Measurements from ENCODE around the gene LRCH1. TPM values are rescaled to one million over a fixed set of nuclear protein-coding genes. Genes with fewer than 3 reads are reported as not detected.
"Not testable (repeated sequence)": the region's sequence is repeated elsewhere in the genome, so short reads cannot be mapped to it uniquely, and the experiment has no call there.

The LRCH1 gene
- total RNA-seq, 1 experiment from 2014 or later, result 5.3 TPM

DNA sequence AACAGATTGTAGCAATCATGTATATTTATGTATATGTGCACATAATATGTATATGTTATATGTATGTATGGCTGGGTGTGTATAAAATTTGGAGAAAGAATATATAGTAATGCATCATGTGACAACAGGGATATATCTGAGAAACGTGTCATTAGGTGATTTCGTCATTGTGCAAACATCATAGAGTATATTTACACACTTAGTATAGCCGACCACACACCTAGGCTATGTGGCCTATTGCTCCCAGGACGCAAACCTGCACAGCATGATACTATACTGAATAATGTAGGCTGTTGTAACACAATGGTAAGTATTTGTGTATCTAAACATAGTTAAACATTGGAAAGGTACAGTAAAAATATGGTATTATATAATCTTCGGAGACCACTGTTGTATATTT lies 200.2 kb downstream of the LRCH1 start:
- no peak for DNase-seq (ENCODE audit: low read depth)

DNA sequence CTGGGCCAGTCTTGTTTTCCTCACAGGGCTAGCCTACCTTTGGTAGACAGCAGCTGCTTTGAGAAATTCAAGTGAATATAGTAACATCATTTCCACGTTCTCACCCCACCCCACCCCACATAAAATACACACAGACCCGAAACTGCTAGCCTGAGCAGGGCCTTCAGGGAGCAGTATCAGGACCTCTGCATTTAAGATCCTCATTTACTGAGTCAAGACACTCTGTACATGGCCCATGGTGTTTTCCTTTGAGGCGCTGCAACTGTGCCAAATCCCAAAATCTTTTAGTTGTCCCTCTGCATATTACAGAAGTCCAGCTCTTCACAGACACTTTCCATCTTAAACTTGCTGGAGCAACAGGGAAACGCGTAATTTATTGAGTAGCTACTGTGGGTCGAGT lies 200.9 kb downstream of the LRCH1 start:
- DNase-seq (ENCODE audit: low read depth), result no peak

DNA sequence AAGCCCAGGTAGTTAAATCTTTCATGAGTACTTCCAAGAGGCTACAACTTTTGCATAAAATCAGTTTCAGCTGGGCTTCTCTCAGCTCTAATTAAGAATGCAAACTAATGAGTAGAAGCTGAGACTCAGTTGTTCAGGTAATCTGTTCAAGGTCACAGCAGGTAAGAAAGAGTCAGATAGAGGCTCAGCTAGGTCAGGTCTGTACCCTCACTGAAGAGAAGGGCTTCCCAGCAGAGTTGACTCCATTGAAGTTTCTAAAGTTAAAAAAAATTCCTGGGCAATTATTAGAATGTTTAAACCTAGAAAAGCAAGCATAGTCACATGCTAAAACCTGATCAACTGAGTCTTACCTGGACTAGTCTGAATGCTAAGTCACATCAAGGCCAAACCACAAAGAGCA lies 201.8 kb downstream of the LRCH1 start:
- no peak for DNase-seq (ENCODE audit: low read depth)

DNA sequence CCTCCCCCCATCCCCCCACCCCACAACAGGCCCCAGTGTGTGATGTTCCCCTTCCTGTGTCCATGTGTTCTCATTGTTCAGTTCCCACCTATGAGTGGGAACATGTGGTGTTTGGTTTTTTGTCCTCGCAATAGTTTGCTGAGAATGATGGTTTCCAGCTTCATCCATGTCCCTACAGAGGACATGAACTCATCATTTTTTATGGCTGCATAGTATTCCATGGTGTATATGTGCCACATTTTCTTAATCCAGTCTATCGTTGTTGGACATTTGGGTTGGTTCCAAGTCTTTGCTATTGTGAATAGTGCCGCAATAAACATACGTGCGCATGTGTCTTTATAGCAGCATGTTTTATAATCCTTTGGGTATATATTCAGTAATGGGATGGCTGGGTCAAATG lies 202.5 kb downstream of the LRCH1 start:
- not testable (repeated sequence) for DNase-seq (ENCODE audit: low read depth)

DNA sequence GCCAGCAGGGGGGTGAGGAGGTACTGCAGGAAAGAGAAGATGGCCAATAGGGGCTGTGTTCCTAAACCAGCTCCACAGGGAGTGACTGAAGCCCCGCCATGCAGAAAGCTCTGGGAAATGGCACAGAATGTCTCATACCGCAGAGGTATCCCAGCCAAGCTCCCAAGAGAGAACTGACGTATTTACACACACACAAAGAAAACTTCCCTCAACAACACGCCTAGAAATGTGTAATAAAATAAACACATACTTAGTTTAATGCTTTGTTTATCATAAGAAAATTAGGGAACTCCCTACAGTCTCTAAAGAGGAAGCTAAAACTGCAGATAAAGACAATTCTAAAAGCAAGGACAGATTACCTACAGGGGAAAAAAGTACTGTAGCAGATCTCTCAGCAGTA lies 204.0 kb downstream of the LRCH1 start:
- peak; percentile 65 for DNase-seq (ENCODE audit: low read depth)

DNA sequence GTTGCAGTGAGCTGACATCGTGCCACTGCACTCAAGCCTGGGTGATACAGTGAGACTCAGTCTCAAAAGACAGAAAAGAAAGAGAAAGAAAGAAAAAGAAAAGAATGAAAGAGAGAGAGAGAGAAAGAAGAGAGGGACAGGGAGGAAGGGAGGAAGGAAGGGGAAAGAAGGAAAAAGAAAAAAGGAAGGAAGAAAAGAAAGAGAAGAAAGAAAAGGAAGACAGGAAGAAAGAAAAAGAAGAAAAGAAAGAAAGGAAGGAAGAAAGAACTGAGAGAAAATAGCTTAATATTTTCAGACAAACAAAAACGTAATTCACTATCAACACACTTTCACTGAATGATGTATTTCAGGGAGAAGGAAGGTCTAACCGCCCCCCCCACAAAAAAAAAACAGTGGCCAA lies 204.7 kb downstream of the LRCH1 start:
- DNase-seq (ENCODE audit: low read depth), result no peak

DNA sequence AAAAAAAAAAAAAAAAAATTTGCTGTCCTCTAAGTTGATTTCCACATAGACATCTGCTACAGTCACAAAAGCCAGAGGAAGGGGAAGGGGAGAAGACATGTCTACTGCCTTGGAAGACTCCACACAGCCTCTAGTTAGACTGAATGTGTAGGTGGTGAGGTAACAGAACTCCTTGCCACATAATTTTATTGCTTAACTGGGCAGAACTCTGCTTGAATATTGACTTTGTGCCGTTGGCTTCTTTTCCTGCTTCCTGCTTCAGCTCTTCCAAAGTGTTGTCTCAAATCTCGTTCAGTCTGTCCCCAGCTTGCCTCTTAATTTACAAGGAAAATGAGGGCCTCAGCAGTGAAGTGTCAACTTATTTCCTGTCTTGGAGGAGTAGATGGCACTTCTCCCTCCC lies 206.9 kb downstream of the LRCH1 start:
- DNase-seq (ENCODE audit: low read depth), result no peak

DNA sequence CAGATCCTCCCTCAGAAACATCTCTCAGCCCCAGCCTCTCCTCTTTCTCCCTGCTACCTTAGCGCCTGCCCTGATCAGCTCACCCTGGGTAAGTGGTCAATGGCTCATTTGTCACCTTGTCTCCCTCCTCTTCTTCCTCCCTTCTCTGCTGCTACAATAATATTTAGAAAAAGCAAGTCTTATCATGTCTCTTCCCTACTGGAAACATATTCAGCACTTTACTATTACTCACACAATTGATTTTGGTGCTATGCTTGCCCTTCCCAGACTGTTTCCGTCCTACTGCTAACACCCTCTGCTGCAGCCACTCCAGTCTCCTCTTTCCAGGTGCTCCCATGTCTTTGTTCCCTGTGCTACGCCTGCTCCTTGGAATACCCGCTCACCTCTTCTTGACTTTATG lies 208.2 kb downstream of the LRCH1 start:
- no peak for DNase-seq (ENCODE audit: low read depth)

DNA sequence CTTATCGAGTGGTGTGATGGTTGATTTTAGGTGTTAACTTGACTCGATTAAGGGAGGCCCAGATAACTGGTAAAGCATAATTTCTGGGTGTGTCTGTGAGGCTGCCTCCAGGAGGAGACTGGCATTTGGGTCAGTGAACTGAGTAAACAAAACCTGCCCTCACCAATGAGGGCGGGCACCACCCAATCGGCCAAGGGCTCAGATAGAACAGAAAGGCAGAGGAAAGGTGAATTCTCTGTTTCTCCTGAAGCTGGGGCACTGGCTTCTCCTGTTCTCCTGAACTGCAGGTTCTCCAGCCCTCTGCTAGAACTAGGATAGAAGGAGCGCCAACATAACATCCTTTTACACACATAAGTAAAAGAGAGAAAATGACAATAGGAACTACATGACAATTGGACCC lies 208.9 kb downstream of the LRCH1 start:
- DNase-seq (ENCODE audit: low read depth), result no peak

DNA sequence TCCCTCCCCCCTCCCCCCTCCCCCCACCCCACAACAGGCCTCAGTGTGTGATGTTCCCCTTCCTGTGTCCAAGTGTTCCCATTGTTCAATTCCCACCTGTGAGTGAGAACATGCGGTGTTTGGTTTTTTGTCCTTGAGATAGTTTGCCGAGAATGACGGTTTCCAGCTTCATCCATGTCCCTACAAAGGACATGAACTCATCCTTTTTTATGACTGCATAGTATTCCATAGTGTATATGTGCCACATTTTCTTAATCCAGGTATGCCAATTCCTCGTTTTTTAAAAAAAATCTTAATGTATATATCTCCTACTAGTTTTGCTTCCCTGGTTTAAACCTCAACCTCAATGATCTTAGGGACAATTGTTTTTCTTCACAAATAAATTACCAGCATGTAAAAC lies 217.0 kb downstream of the LRCH1 start:
- DNase-seq (ENCODE audit: low read depth), result not testable (repeated sequence)

DNA sequence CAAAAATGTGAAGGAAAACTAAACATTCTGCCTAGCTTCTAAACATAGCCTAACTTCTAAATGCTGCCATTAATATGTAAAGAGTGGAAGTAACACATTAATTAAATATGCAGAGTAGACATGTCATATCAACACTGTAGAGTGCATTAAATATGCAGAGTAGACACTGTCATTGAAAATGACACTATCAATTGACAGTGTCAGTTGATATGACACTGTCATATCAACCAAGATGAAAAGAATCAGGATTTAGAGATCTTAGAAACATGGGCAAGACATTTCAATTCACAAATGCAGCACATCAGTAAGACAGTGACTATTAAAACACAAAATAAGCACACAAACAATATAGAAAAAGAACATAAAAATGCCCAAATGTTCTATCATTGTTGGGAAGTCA lies 218.7 kb downstream of the LRCH1 start:
- DNase-seq (ENCODE audit: low read depth), result no peak

DNA sequence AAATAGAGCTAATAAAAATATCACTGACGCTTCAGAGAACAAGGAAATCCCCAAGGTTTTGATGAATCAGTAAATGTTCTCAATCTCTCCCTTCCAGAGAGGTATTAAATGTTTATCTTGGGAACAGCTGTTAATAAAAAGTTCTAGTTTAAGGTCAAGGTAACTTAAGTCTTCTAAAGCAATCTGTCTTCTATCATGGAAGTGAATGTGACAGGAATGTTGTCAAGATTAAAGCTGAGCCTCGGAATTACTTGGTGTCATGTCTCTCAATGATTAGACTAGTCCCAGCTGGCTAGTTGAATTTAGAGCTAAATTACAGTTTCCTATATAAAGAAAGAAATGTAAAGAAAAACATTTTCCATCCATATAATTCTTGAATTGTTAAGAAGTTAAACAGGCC lies 220.6 kb downstream of the LRCH1 start:
- DNase-seq (ENCODE audit: low read depth), result peak; percentile 44

DNA sequence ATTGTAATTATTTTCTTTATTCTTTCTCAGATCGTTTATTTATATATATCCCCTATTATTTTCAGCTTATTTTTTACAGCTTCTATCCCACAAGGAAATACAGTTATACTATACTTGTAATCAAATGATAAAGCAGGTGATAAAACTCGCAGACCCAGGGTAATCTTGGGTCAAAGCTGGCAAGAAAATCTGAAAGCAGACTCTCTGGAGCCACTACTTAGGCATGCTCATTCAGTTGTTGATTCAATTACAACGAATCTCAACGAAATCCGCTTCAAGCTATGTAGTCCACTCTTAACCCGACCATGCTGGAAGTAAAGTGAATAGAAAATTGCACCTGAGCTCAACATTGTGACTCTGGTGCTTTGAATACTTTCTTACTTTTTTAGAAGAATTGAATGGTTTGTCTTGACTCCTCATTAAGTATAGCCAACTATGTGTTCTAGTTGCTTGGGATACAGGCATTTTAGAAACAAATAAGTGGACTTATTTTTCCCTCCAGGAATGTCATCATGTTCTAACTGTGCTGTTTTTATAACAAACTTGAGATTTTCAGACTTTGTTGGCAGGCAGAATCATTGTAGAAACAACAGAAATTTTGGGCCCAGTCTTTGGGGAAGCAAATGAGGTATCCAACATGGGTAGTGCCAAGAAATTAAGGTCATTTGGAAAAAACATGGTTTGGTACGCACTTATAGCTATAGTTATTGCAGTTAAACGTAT lies 222.6 kb downstream of the LRCH1 start:
- no peak for DNase-seq (ENCODE audit: low read depth)

DNA sequence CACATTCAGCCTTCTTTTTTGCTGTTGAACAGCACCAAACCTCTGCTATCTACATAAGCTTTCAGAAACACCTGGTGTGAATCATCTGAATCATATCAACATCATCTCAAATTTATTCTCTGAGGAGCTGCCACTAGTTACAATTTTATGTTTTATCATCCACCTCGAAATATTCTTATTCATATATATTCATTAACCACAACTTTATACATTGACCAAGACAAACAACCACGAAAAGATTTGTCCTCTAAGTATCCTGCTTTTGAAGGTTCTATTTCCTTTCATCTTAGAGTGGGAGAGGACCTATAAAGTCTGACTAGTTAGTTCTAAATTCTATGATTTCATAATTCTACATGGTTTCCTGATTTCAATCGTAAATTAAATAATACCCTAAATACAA lies 225.1 kb downstream of the LRCH1 start:
- no peak for DNase-seq (ENCODE audit: low read depth)

DNA sequence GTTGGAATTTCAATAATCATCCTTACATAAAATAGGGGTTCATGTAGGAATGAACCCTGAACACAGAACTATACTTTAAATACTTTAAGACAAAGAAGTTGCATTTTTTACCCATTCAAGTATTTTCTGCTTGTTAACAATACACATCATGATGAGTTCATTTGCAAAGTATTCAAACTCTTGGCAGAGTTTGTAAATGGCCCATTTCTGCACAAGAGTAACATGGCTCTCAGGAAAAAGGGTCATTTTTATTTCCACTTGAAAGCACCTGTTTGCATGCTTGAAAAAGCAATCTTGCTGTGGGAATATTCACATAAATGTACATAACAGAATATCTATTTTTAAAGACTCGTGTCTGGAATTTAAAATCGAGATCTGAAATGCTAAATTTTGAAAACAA lies 225.9 kb downstream of the LRCH1 start:
- no peak for DNase-seq (ENCODE audit: low read depth)

DNA sequence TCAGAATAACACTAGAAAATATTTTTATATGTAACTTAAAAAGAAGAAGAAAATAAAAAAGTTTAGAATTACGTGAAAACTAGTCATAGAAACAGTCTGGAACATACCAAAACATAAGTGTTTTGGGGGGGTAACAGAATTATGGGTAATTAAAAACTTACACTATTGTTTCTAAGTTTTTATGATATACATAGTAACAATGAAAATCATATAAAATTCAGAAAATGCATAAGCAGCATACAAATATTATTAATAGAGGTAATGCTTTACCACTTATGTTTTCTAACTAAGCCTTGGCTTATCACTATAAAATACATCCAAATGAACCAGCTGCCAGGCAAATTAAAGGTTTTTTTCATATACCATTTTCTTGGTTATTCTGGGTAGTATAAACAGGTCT lies 229.1 kb downstream of the LRCH1 start:
- DNase-seq (ENCODE audit: low read depth), result no peak

DNA sequence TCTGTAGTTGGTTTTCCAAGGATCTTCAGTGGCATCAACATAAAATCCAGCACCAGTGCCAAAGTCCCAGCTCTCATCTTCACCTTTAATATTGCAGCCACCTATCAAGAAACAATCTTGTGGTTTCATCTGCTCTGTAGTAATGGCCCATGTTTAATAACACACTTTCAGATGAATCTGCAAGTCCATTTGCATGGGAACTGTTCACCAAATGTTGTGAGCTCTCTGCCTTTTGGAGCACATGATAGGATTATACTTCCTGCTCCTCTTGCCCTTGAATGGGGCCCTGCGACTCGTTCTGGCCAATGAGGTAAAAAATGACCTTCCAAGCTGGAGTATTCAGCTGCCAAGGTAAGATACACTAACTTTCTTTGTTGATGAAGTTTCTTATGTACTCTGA lies 229.7 kb downstream of the LRCH1 start:
- no peak for DNase-seq (ENCODE audit: low read depth)

DNA sequence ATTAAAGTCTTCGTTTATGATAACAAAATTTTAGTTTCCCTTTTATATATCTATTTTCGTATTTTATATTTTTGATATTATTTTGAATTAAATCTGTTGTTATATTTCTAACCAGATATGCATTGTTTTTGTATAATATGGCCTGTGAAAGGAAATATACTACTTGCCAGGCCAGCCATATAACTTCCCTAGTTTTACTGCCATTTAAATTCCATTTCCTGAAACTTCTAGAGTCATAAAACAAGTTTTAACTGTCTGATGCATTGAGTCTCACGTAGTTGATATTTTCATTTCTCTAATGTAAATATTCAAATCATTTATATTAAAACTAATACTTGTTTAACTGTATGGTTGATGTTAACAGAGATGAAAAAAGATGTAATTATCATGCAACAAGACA lies 230.5 kb downstream of the LRCH1 start:
- DNase-seq (ENCODE audit: low read depth), result no peak

DNA sequence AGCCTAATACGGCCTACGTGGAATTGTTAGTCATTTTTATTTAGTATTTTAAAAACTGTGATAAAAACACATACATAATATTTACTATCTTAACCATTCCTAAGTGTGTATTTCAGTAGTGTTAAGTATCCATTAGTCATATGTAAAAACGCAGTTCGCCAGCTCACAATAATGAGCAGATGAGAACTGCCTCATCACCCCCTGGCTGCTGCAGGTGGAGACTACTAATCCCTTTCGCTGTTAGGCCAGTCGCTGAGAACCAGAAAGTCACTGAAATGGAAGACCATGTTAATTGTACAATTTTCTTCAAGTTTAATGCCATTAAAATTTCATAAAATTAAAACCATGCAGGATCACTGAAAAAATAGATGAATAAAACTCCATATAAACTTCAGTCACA lies 242.4 kb downstream of the LRCH1 start:
- no peak for DNase-seq (ENCODE audit: low read depth)

DNA sequence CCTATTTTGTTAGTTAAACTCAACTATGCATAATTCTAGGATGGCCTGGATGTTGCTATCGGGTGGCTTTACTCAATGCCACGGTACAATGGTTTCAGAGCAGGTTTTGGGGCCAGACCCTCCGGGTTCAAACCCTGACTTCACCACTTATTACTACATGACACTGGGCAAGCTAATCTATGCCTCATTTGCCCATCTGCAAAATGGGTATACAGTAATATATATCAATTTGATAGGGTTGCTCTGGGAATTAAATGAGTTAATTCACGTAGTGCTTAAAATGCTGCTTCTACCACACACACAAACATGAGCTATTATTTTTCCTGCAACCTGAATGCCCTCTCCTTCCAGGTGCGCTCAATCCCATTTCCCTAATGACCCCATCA lies 243.2 kb downstream of the LRCH1 start:
- DNase-seq (ENCODE audit: low read depth), result no peak

DNA sequence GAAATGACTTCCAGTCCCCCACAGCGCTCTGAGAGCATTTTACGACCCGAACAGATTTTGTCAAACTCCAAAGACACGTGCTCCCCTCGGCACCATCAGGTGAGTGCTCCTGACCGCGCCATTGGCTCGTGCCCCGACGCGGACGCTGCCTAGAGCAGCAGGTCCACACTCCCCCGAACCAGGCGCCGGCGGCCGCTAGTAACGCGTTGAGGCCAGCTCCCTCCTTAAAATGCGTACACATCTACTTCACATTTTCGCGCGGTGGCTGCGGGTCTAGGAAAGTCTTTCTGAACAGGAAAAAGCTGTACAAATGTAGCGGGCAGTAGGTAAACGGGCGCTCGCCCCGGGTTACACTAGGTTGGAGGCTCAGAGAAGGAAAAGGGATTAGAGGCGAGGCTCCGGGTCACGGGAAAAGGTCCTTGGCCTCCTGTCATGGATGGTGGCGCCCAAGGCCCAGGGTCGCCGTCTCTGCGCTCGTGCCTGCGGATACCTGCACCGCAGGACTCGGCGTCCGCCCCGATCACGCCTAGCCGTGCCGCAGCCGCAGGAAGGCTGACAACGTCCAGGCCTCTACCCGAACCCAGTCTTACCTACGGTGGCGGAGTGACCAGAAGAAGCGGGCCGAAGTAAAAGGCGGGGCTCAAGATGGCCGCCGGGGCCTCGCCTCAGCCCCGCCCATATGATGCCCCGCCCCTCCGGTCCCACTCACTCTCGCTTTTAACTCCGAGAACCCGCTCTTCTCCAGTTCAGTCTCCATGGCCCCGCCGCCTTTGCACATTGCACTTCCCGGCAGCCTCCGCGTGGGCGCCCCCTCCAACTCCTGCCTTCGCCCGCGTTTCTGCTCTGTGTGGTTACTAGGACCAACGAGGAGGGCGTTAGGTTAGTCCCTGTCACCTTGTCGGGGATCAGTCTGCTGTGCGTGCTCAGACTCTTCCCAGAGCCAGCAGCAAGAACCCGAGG lies 243.8 kb downstream of the LRCH1 start, which contains the start of gene ESD:
Gene ESD (minus strand): TSS at position 647 of the 960 bp plus-strand sequence. CDS start 5,748 bp downstream, outside the sequence.
- DNase-seq (ENCODE audit: low read depth), result peak; percentile 92

DNA sequence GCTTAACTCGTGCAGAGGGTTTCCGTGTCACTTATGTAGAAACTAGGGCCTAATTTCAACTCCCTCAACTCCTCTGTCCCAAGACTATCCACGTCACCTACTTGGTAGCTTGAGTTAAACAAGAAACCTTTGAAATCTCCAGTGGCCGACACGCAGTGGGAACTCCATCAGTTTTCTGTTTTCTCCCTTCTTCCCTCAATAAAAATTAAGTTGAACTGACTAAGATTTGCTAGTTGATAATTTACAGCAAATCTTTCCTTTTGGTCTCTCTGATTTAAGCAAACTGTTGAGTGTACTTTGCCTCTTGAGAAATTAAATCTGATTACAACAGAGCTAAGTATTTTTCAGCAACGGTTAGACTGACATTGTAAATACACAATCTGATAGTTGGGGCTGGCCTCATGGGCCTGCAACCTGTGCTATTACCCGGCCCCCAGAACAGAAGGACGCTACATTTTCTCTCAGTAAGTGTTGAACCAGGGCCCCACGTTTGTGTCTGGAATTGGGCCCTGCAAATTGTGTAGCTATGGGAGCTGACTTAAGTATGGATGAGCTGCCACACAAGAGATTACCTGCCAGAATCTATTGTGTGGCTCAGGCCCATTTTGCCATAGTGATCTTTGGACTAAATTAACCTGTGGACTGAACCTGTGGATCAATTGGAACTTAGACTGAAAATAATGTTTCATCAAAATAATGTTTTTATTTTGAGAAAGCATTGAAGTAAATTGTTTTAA lies 244.7 kb downstream of the LRCH1 start:
- no peak for DNase-seq (ENCODE audit: low read depth)
